HepG2 (cell line): ENCODE results near the gene TMEM250. TPM values are rescaled to one million over a fixed set of nuclear protein-coding genes. Genes with fewer than 3 reads are reported as not detected.

Experiments
- SNAI1 ChIP-seq: sonication (generic); formaldehyde crosslinking; IDR thresholded peaks from 2 replicates; pipeline ENCODE4 v1.5.0; 2020; ENCODE audit warnings: mild to moderate bottlenecking, missing genetic modification reagents, borderline replicate concordance
- TCF7L2 ChIP-seq: IDR thresholded peaks from 2 replicates; pipeline ENCODE4 v1.6.1; 2011; ENCODE audit warnings: mild to moderate bottlenecking, low read depth, low read length, moderate library complexity
- ZFYVE20 ChIP-seq: sonication (generic); formaldehyde crosslinking; IDR thresholded peaks from 2 replicates; pipeline ENCODE4 v1.8.0; 2023; ENCODE audit warnings: low read depth, mild to moderate bottlenecking, moderate library complexity, missing genetic modification reagents, borderline replicate concordance
- ZNF776 ChIP-seq: sonication (generic); formaldehyde crosslinking; IDR thresholded peaks from 2 replicates; pipeline ENCODE4 v1.4.0; 2020; ENCODE audit warnings: mild to moderate bottlenecking, missing genetic modification reagents
- ZSCAN21 ChIP-seq: sonication (generic); formaldehyde crosslinking; IDR thresholded peaks from 2 replicates; pipeline ENCODE4 v1.8.0; 2022; ENCODE audit warnings: mild to moderate bottlenecking, missing genetic modification reagents, moderate library complexity, borderline replicate concordance
- polyA plus RNA-seq, 8 experiments: library from polyadenylated mRNA; depleted of rRNA in 3 of 8; stranded (reverse) in 7 of 8; unstranded in 1 of 8; fragments of >200 nt; fragmentation: Illumina TruSeq in 4 of 8; extraction: Trizol in 4 of 8; gene quantifications; 2 replicates each; pipeline versions ENCODE4 v1.2.1 to v1.2.3, GENCODE V29; 2011 to 2016; ENCODE audit warnings: low read depth in 4 of 8, missing spikeins in 1 of 8, mixed read lengths in 1 of 8; ENCODE audit not compliant: insufficient read depth in 1 of 8
- total RNA-seq, 5 experiments: library from RNA; depleted of rRNA; stranded (reverse); fragments of >200 nt; fragmentation: Illumina TruSeq; extraction: Trizol; gene quantifications; 2 replicates each; pipeline ENCODE4 v1.2.3, GENCODE V29; 2016; ENCODE audit warnings: low read depth in 1 of 5
- TF ChIP-seq, protein P1 (sequence below): IDR thresholded peaks from 2 replicates; pipeline ENCODE4 v1.6.1; 2018; ENCODE audit warnings: missing genetic modification reagents, mild to moderate bottlenecking, missing compliant biosample characterization
- TF ChIP-seq, protein P2 (sequence below): sonication (generic); formaldehyde crosslinking; IDR thresholded peaks from 2 replicates; pipeline ENCODE4; 2020; ENCODE audit warnings: missing genetic modification reagents, mild to moderate bottlenecking, borderline replicate concordance
- TF ChIP-seq, protein P3 (sequence below): sonication (generic); formaldehyde crosslinking; IDR thresholded peaks from one replicate; pipeline ENCODE4 v1.5.1; 2020; ENCODE audit warnings: mild to moderate bottlenecking, missing genetic modification reagents; ENCODE audit errors: not compliant biosample characterization
- TF ChIP-seq, protein P4 (sequence below): sonication (generic); formaldehyde crosslinking; IDR thresholded peaks from 2 replicates; pipeline ENCODE4 v1.5.1; 2020; ENCODE audit warnings: missing genetic modification reagents, mild to moderate bottlenecking, borderline replicate concordance
- TF ChIP-seq, protein P5 (sequence below): sonication (generic); formaldehyde crosslinking; conservative IDR thresholded peaks from 2 replicates; pipeline ENCODE4 v1.4.0; 2020; ENCODE audit warnings: missing genetic modification reagents

TMEM250 gene
- total and polyA plus RNA-seq, 2 of the 13 experiments (the other 11 are each of a cell fraction or from before 2014, with no cell fraction given), result 5.5 to 13.9 TPM

DNA sequence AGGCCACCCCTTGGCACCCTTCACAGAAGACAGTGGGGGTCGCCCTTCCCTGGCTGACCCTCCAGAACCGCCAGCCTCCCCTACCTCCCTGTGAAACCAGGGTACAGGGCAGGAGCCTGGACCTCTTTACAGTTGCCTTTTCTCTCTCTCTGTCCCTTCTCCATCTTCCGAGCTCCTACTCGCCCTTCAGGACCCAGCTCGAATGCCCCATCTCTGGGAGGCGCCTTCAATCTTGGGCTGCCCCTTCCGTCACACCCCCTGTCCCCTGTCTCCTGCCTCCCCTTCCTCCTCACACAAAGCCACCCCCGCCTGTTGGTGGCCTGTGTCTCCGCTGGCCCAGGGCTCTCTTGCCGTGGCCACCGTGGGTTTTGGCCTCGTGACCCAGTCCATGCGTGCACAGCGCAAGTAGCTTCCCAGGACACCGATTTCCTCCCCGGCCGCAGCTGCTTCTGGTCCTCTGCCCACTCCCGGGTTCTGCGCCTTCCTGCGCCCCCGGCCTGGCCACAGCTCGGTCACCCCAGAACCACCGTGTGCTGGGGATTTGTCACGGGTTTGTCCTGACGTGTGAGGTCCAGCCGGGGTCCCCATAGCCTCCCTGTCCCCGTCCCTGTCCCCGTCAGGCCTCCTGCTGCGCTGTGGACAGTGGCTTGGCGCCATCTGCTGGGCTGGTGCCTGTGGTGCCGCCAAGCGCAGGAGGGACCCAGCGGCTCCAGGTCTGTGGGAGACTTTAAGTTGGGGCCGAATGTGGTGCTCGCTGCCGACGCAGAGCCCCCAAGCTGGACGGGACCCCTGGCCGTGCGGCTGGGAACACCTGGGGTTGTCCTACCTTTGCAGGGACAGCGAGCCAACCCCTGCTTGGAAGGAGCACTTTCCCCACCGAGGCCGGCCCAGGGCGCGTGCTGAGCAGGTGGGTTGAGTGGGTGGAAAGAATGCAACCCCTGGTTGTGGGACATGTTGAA, 4.0 kb upstream of the TMEM250 start (continued):
- TF ChIP-seq, protein P1, sequence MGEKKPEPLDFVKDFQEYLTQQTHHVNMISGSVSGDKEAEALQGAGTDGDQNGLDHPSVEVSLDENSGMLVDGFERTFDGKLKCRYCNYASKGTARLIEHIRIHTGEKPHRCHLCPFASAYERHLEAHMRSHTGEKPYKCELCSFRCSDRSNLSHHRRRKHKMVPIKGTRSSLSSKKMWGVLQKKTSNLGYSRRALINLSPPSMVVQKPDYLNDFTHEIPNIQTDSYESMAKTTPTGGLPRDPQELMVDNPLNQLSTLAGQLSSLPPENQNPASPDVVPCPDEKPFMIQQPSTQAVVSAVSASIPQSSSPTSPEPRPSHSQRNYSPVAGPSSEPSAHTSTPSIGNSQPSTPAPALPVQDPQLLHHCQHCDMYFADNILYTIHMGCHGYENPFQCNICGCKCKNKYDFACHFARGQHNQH (CRISPR knock-in tag), result peak; percentile 35; the same call in 1 of the 2 replicates
- TF ChIP-seq ZFYVE20 (CRISPR knock-in tag) (no peak), ZSCAN21 (CRISPR knock-in tag) (peak; percentile 68; the same call in 1 of the 2 replicates), SNAI1 (CRISPR knock-in tag) (no peak), ZNF776 (CRISPR knock-in tag) (peak; percentile 30; the same call in 1 of the 2 replicates), TCF7L2 (no peak)
- TF ChIP-seq, protein P2, sequence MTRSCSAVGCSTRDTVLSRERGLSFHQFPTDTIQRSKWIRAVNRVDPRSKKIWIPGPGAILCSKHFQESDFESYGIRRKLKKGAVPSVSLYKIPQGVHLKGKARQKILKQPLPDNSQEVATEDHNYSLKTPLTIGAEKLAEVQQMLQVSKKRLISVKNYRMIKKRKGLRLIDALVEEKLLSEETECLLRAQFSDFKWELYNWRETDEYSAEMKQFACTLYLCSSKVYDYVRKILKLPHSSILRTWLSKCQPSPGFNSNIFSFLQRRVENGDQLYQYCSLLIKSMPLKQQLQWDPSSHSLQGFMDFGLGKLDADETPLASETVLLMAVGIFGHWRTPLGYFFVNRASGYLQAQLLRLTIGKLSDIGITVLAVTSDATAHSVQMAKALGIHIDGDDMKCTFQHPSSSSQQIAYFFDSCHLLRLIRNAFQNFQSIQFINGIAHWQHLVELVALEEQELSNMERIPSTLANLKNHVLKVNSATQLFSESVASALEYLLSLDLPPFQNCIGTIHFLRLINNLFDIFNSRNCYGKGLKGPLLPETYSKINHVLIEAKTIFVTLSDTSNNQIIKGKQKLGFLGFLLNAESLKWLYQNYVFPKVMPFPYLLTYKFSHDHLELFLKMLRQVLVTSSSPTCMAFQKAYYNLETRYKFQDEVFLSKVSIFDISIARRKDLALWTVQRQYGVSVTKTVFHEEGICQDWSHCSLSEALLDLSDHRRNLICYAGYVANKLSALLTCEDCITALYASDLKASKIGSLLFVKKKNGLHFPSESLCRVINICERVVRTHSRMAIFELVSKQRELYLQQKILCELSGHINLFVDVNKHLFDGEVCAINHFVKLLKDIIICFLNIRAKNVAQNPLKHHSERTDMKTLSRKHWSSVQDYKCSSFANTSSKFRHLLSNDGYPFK (CRISPR knock-in tag), result no peak; the same call in 1 of the 2 replicates
- TF ChIP-seq, protein P3, sequence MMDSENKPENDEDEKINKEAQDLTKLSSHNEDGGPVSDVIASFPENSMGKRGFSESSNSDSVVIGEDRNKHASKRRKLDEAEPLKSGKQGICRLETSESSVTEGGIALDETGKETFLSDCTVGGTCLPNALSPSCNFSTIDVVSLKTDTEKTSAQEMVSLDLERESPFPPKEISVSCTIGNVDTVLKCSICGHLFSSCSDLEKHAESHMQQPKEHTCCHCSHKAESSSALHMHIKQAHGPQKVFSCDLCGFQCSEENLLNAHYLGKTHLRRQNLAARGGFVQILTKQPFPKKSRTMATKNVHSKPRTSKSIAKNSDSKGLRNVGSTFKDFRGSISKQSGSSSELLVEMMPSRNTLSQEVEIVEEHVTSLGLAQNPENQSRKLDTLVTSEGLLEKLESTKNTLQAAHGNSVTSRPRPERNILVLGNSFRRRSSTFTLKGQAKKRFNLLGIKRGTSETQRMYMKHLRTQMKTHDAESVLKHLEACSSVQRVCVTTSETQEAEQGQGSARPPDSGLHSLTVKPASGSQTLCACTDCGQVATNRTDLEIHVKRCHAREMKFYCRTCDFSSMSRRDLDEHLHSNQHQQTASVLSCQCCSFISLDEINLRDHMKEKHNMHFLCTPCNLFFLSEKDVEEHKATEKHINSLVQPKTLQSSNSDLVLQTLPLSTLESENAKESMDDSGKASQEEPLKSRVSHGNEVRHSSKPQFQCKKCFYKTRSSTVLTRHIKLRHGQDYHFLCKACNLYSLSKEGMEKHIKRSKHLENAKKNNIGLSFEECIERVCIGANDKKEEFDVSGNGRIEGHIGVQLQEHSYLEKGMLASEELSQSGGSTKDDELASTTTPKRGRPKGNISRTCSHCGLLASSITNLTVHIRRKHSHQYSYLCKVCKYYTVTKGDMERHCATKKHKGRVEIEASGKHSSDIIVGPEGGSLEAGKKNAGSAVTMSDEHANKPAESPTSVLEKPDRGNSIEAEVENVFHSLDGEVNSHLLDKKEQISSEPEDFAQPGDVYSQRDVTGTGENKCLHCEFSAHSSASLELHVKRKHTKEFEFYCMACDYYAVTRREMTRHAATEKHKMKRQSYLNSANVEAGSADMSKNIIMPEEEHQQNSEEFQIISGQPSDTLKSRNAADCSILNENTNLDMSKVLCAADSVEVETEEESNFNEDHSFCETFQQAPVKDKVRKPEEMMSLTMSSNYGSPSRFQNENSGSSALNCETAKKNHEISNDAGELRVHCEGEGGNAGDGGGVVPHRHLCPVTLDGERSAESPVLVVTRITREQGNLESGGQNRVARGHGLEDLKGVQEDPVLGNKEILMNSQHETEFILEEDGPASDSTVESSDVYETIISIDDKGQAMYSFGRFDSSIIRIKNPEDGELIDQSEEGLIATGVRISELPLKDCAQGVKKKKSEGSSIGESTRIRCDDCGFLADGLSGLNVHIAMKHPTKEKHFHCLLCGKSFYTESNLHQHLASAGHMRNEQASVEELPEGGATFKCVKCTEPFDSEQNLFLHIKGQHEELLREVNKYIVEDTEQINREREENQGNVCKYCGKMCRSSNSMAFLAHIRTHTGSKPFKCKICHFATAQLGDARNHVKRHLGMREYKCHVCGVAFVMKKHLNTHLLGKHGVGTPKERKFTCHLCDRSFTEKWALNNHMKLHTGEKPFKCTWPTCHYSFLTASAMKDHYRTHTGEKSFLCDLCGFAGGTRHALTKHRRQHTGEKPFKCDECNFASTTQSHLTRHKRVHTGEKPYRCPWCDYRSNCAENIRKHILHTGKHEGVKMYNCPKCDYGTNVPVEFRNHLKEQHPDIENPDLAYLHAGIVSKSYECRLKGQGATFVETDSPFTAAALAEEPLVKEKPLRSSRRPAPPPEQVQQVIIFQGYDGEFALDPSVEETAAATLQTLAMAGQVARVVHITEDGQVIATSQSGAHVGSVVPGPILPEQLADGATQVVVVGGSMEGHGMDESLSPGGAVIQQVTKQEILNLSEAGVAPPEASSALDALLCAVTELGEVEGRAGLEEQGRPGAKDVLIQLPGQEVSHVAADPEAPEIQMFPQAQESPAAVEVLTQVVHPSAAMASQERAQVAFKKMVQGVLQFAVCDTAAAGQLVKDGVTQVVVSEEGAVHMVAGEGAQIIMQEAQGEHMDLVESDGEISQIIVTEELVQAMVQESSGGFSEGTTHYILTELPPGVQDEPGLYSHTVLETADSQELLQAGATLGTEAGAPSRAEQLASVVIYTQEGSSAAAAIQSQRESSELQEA (CRISPR knock-in tag), result no peak
- TF ChIP-seq, protein P4, sequence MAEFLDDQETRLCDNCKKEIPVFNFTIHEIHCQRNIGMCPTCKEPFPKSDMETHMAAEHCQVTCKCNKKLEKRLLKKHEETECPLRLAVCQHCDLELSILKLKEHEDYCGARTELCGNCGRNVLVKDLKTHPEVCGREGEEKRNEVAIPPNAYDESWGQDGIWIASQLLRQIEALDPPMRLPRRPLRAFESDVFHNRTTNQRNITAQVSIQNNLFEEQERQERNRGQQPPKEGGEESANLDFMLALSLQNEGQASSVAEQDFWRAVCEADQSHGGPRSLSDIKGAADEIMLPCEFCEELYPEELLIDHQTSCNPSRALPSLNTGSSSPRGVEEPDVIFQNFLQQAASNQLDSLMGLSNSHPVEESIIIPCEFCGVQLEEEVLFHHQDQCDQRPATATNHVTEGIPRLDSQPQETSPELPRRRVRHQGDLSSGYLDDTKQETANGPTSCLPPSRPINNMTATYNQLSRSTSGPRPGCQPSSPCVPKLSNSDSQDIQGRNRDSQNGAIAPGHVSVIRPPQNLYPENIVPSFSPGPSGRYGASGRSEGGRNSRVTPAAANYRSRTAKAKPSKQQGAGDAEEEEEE (CRISPR knock-in tag), result no peak
- TF ChIP-seq, protein P5, sequence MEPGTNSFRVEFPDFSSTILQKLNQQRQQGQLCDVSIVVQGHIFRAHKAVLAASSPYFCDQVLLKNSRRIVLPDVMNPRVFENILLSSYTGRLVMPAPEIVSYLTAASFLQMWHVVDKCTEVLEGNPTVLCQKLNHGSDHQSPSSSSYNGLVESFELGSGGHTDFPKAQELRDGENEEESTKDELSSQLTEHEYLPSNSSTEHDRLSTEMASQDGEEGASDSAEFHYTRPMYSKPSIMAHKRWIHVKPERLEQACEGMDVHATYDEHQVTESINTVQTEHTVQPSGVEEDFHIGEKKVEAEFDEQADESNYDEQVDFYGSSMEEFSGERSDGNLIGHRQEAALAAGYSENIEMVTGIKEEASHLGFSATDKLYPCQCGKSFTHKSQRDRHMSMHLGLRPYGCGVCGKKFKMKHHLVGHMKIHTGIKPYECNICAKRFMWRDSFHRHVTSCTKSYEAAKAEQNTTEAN (CRISPR knock-in tag), result no peak
